NB4 (cell line): ENCODE measurements around the gene GAL3ST1.
"Not testable (repeated sequence)": the region's sequence is repeated elsewhere in the genome, so short reads cannot be mapped to it uniquely, and the experiment has no call there.

ENCODE experiments used
- DNase-seq: peaks from one replicate; pipeline ENCODE4 v3.0.0; 2010; ENCODE audit warnings: low read depth
- H3K4me3 ChIP-seq: one replicate; pipeline ENCODE4 v1.5.1; 2011; ENCODE audit warnings: mild to moderate bottlenecking, low read depth, low read length, moderate library complexity
- CTCF ChIP-seq: IDR thresholded peaks from one replicate; pipeline ENCODE4 v1.5.1; 2012; ENCODE audit warnings: low read depth, low read length
- MYC ChIP-seq: IDR thresholded peaks from 2 replicates; pipeline ENCODE4 v1.6.1; 2011; ENCODE audit warnings: low read depth, low read length
- POLR2A ChIP-seq: IDR thresholded peaks from 2 replicates; pipeline ENCODE4 v1.6.1; 2011; ENCODE audit warnings: mild to moderate bottlenecking; ENCODE audit not compliant: insufficient read length; ENCODE audit errors: extremely low read depth
- TF ChIP-seq, protein P1 (sequence below): IDR thresholded peaks from 2 replicates; pipeline ENCODE4 v1.6.1; 2011; ENCODE audit warnings: low read depth, low read length

The GAL3ST1 gene

GRCh38 chr22:30566125-30566524, 8.3 kb downstream of the GAL3ST1 start:
- TF ChIP-seq MYC (no peak), POLR2A (no peak), CTCF (no peak)
- TF ChIP-seq, protein P1, sequence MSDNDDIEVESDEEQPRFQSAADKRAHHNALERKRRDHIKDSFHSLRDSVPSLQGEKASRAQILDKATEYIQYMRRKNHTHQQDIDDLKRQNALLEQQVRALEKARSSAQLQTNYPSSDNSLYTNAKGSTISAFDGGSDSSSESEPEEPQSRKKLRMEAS, result no peak

DNA sequence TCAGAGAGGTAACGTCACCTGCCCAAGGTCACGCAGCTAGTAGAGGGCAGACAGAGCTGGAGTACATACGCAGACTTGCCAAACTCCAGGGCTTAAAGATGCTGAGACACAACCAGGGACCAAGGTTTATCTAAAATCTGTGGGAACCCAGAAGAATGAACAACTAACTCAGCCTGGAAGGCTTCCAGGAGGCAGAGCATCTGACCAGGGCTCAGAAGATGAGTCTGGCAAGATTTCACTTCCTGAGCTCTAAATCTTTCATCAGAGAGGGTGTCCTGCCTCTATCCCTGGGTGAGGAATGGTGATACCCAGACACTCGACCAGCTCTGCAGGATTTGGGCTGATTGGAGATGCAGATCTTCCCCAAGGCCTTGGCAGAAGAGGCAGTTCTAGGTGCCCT, 9.1 kb downstream of the GAL3ST1 start:
- TF ChIP-seq POLR2A (no peak), MYC (no peak), CTCF (no peak)
- TF ChIP-seq, protein P1, result no peak
- no peak for DNase-seq
- no peak overlapping the region for H3K4me3 ChIP-seq

More at GRCh38 chr22:30566125-30566524, 8.3 kb downstream of the GAL3ST1 start:
- no peak for DNase-seq
- H3K4me3 ChIP-seq, result no peak overlapping the region

DNA sequence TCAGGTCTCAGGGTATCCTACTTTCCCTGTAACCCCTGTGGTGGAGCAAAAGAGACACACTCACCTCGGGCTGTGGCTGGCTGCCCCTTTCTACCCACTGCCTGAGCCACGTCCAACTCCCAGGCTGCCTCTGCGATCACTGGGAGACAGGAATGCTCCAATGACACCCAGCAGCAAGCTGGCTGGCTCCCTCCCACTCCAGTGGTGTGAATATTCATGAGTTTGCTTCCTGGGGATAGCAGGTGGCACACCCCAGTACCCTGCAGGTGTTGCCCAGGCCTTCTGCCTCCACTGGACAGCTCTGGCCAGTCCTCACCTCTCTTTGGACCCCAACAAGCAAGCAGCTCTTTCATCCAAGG, 9.7 kb downstream of the GAL3ST1 start:
- no peak for TF ChIP-seq MYC
- TF ChIP-seq, protein P1, result no peak
- H3K4me3 ChIP-seq, result no peak overlapping the region
- no peak for DNase-seq

DNA sequence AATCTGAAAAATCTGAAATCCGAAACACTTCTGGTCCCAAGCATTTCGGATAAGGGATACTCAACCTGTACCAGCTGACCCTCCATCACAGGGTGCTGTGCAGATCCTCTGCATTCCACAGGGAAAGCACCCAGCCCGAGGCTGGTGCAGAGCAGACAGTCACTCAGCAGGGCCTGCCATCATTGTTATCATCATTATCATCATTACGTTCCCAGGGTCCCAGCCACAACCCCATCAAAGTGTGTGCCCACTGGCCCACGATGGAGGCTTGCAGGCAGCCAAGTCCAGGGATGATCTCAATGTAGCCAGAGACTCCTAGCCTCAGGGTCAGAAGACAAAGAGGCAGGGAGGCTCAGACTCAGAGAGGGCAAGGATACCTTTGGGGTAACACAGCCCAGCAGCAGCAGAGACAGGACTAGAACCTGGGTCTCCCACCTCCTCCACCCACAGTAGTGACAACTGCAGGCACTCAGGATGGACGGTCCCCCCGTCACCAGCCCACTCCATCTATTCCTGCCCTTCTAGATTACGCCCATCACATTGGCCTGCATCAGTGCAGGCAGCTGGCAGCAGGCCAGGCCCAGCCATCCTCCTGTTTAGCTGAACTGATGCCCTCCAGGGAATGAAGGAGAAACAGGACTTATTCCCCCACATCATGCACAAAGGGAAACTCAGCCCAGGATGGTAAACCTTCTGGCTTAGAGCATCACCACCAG, 10.3 kb downstream of the GAL3ST1 start:
- H3K4me3 ChIP-seq, result no peak overlapping the region
- no peak for TF ChIP-seq CTCF
- no peak for TF ChIP-seq POLR2A
- TF ChIP-seq, protein P1, result no peak
- no peak for TF ChIP-seq MYC
- no peak for DNase-seq

- DNase-seq, result no peak
- no peak for TF ChIP-seq CTCF
- TF ChIP-seq, protein P1, result no peak
- no peak for TF ChIP-seq MYC
- no peak for TF ChIP-seq POLR2A
- no peak overlapping the region for H3K4me3 ChIP-seq
Observed at GRCh38 chr22:30562366-30562765, 12.1 kb downstream of the GAL3ST1 start.

DNA sequence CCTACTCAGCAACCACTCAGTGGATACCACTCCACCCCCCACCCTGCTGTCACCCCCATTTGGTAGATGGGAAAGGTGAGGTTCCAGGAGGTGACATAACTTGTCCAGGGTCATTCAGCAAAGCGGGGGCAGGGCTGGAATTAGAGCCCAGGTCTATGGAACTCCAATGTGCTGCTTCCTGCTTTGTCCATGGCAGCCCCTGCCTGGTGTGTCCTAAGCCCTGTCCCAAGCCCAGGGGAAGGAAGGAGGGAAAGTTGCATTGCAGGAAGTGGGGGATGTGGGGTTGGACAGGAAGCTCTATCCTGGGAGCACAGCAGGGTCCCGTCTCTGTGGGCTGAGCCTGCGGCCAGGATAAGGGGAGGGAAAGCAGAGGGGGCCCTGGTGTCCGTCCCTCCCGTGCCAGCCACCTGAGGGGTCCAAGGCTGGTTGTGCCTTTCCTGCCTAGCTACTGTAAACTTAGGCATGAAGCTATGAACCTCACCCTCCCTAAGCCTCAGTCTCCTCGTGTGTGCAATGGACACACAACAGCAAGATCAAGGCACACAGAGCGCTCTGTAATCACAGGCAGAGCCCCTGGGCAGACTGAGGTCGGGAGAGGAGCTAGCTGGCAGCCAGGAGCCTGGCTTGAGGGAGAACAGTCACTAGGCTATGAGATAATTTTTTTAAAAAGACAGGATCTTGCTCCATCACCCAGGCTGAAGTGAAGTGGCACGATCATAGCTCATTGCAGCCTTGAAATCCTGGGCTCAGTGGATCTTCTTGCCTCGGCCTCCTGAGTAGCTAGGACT, 12.9 kb downstream of the GAL3ST1 start:
- no peak overlapping the region for H3K4me3 ChIP-seq
- DNase-seq, result no peak
- TF ChIP-seq MYC (no peak), CTCF (no peak), POLR2A (no peak)
- TF ChIP-seq, protein P1, result no peak

DNA sequence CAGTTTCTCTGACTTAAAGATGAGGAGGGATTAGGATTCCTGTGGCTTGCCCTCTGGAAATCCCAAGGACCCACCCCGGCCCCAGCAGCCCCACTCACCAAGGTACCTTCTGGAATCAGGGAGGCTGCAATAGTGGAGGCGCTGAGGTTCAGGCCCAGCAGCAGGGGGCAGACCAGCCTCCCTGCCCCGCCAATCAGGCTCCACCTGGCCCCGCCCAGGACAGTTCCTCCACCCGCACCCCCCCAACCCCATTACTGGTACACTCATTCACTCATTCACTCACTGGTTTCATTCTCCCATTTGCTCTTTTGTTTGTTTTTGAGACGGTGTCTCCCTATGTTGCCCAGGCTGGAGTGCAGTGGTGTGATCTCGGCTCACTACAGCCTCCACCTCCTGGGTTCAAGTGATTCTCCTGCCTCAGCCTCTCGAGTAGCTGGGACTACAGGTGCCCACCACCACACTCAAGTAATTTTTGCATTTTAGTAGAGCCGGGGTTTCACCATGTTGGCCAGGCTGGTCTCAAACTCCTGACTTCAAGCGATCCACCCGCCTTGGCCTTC, 13.7 kb downstream of the GAL3ST1 start:
- H3K4me3 ChIP-seq, result not testable (repeated sequence)
- DNase-seq, result peak; percentile 29
